Muscle layer of colon (tissue), 2 donors: ENCODE data around the gene DPPA3.
"Not testable (repeated sequence)": the region's sequence is repeated elsewhere in the genome, so short reads cannot be mapped to it uniquely, and the experiment has no call there.

Experiments
- H3K27ac ChIP-seq: one replicate; pipeline ENCODE4 v1.7.0; 2013; ENCODE audit warnings: low read depth, mild to moderate bottlenecking, low read length, moderate library complexity
- H3K27me3 ChIP-seq, 2 donors: one replicate each; pipeline ENCODE4 v1.7.0; 2013; ENCODE audit warnings: low read length in 2 of 2, mild to moderate bottlenecking in 2 of 2; ENCODE audit not compliant: insufficient read depth in 2 of 2, control insufficient read depth in 1 of 2
- H3K36me3 ChIP-seq: one replicate; pipeline ENCODE4 v1.7.0; 2013; ENCODE audit warnings: mild to moderate bottlenecking, low read length; ENCODE audit not compliant: insufficient read depth
- H3K4me1 ChIP-seq: one replicate; pipeline ENCODE4 v1.7.0; 2013; ENCODE audit warnings: mild to moderate bottlenecking, low read length; ENCODE audit not compliant: insufficient read depth
- H3K4me3 ChIP-seq, 2 donors: one replicate each; pipeline ENCODE4 v1.7.0; 2013; ENCODE audit warnings: low read length in 2 of 2, low read depth in 1 of 2, mild to moderate bottlenecking in 1 of 2, moderate library complexity in 1 of 2
- H3K9ac ChIP-seq: one replicate; pipeline ENCODE4 v1.7.0; 2013; ENCODE audit warnings: low read length
- H3K9me3 ChIP-seq: one replicate; pipeline ENCODE4 v1.7.0; 2013; ENCODE audit warnings: mild to moderate bottlenecking, low read length
- donor health status: abdominal sarcoma.
- donor health status: Adenocarcinoma of cecum.

Gene DPPA3

GRCh38 chr12:7732993-7733392, 21.8 kb downstream of the DPPA3 start:
- H3K9ac ChIP-seq = no peak overlapping the region
- H3K9me3 ChIP-seq = no peaks in the 10 kb centered on the region
- no peaks in the 10 kb centered on the region for H3K4me1 ChIP-seq
- no peaks in the 10 kb centered on the region for H3K36me3 ChIP-seq
- H3K27ac ChIP-seq = no peak overlapping the region
- no peak overlapping the region for H3K4me3 ChIP-seq
- no peaks in the 10 kb centered on the region for H3K27me3 ChIP-seq

- Histone ChIP-seq H3K27me3 (no peaks in the 10 kb centered on the region), H3K9me3 (no peaks in the 10 kb centered on the region), H3K4me1 (no peaks in the 10 kb centered on the region), H3K4me3 (no peak within 1 kb of the TSS), H3K9ac (no peak within 1 kb of the TSS), H3K27ac (no peak within 1 kb of the TSS), H3K36me3 (no peaks in the 10 kb centered on the region)
Measured at GRCh38 chr12:7747246-7747645, 36.0 kb downstream of the DPPA3 start, which contains the start of gene CLEC4C. Gene CLEC4C, minus strand, starts transcription at chr12:7747375. Its CDS starts 27 bp downstream, at chr12:7747348.

- no peaks in the 10 kb centered on the region for H3K4me1 ChIP-seq
- no peaks in the 10 kb centered on the region for H3K9me3 ChIP-seq
- no peak overlapping the region for H3K27ac ChIP-seq
- H3K9ac ChIP-seq = no peak overlapping the region
- no peaks in the 10 kb centered on the region for H3K27me3 ChIP-seq
- no peaks in the 10 kb centered on the region for H3K36me3 ChIP-seq
- no peak overlapping the region for H3K4me3 ChIP-seq
Measured at GRCh38 chr12:7748852-7749251, 37.6 kb downstream of the DPPA3 start.

- no peaks in the 10 kb centered on the region for H3K4me1 ChIP-seq
Measured at GRCh38 chr12:7749442-7749841, 38.2 kb downstream of the DPPA3 start.

GRCh38 chr12:7750350-7750749, 39.1 kb downstream of the DPPA3 start:
- Histone ChIP-seq H3K27ac (no peak overlapping the region), H3K9me3 (no peaks in the 10 kb centered on the region), H3K27me3 (no peaks in the 10 kb centered on the region), H3K36me3 (no peaks in the 10 kb centered on the region), H3K4me3 (no peak overlapping the region), H3K9ac (no peak overlapping the region), H3K4me1 (no peaks in the 10 kb centered on the region)

More at GRCh38 chr12:7749442-7749841, 38.2 kb downstream of the DPPA3 start:
- Histone ChIP-seq H3K27ac (no peak overlapping the region), H3K27me3 (no peaks in the 10 kb centered on the region), H3K9ac (no peak overlapping the region), H3K36me3 (no peaks in the 10 kb centered on the region), H3K4me3 (no peak overlapping the region), H3K9me3 (no peaks in the 10 kb centered on the region)

GRCh38 chr12:7751394-7751793, 40.2 kb downstream of the DPPA3 start:
- Histone ChIP-seq H3K4me1 (no peaks in the 10 kb centered on the region), H3K36me3 (no peaks in the 10 kb centered on the region), H3K27me3 (no peaks in the 10 kb centered on the region), H3K4me3 (no peak overlapping the region), H3K9ac (no peak overlapping the region), H3K27ac (no peak overlapping the region), H3K9me3 (no peaks in the 10 kb centered on the region)

- H3K27ac ChIP-seq, H3K4me3 ChIP-seq, H3K36me3 ChIP-seq, H3K9me3 ChIP-seq, H3K9ac ChIP-seq, H3K4me1 ChIP-seq, H3K27me3 ChIP-seq: not testable (repeated sequence)
Measured at GRCh38 chr12:7751941-7752922, 41.0 kb downstream of the DPPA3 start.

GRCh38 chr12:7755668-7756067, 44.4 kb downstream of the DPPA3 start:
- not testable (repeated sequence) for H3K9ac ChIP-seq, H3K4me1 ChIP-seq, H3K36me3 ChIP-seq, H3K4me3 ChIP-seq, H3K27me3 ChIP-seq, H3K9me3 ChIP-seq, H3K27ac ChIP-seq

- Histone ChIP-seq H3K4me3 (no peak overlapping the region), H3K27me3 (no peaks in the 10 kb centered on the region), H3K4me1 (no peaks in the 10 kb centered on the region), H3K9me3 (no peaks in the 10 kb centered on the region), H3K9ac (no peak overlapping the region), H3K36me3 (no peaks in the 10 kb centered on the region), H3K27ac (no peak overlapping the region)
Measured at GRCh38 chr12:7756993-7757392, 45.8 kb downstream of the DPPA3 start.

- H3K27ac ChIP-seq = no peak overlapping the region
- H3K36me3 ChIP-seq = no peaks in the 10 kb centered on the region
- no peaks in the 10 kb centered on the region for H3K27me3 ChIP-seq
- no peak overlapping the region for H3K4me3 ChIP-seq
- H3K9ac ChIP-seq = no peak overlapping the region
- no peaks in the 10 kb centered on the region for H3K9me3 ChIP-seq
- no peaks in the 10 kb centered on the region for H3K4me1 ChIP-seq
Measured at GRCh38 chr12:7758766-7759140, 47.5 kb downstream of the DPPA3 start.
